ENCODE data around the gene STKLD1. TPM values are rescaled to one million over a fixed set of nuclear protein-coding genes. Genes with fewer than 3 reads are reported as not detected.

The STKLD1 gene
- total and polyA plus RNA-seq, 12 donors, result 0.17 to 1.7 (median 0.68) TPM; not detected in 2

DNA sequence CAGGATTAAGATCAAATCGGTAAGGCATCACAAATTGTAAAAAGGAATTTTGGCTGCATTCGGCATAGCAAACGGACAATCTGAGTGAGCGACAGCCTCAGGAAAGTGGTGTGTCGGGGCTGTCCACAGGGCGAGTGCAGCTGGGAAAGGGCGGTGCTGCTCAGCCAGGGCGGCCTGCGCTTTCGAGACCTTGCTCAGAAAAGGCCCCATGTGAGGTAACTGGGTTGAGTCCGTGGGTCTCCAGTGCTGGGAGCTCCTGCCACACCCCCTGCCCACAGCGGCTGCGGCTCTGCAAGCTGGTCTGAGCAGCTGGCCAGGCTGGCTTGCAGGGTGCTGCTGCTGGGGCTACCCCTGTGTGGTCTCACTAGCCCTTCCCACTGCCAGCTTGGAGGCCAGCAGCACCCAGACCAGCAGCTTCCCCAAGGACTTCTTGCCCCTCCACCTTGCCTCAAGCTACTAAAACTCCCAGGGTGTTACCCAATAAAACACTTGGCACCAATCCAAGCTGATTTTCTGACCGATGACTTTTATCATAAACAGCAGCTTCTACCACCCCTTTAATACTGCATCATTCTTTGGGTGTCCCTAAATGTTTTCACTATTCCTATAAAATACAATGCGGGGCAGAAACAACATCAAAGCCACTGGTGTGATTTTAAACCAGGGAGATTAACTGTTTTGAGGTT lies 13.7 kb upstream of the STKLD1 start:
- Histone ChIP-seq H3K27ac (no peak overlapping the region), H3K27me3 (no peaks in the 10 kb centered on the region), H3K9me3 (no peaks in the 10 kb centered on the region), H3K4me3 (no peak overlapping the region), H3K4me1 (peaks cover 2 to 31% (median 11%) of the 10 kb centered on the region in 9 donors), H3K36me3 (peaks cover 0 to 89% (median 59%) of the 10 kb centered on the region in 9 donors)
- WGBS, 2 donors, result 91 to 93% methylated on average over 15 of the region's 15 CpGs
- DNase-seq (no peak), ATAC-seq (no peak)
- intact Hi-C loops (cut with DNase I), result no loop called here
- no peak for TF ChIP-seq CTCF (IDR thresholded peaks at IDR 0.05)

GRCh38 chr9:133366435-133366834 lies 9.7 kb upstream of the STKLD1 start:
- intact Hi-C loops (cut with DNase I), result no loop called here
- H3K36me3 ChIP-seq, result peaks cover 0 to 93% (median 57%) of the 10 kb centered on the region in 9 donors

GRCh38 chr9:133367221-133367620 lies 8.9 kb upstream of the STKLD1 start:
- ATAC-seq, result no peak
- 92 to 95% methylated on average over 22 of the region's 22 CpGs for WGBS, 2 donors

More at GRCh38 chr9:133366435-133366834, 9.7 kb upstream of the STKLD1 start:
- WGBS, 2 donors, result 91 to 95% methylated on average over 11 of the region's 11 CpGs
- H3K4me1 ChIP-seq, result peaks cover 15 to 48% (median 43%) of the 10 kb centered on the region in 9 donors
- no peaks in the 10 kb centered on the region for H3K27me3 ChIP-seq
- no peak for TF ChIP-seq CTCF (IDR thresholded peaks at IDR 0.05)
- no peak overlapping the region for H3K27ac ChIP-seq
- no peak for ATAC-seq
- no peak overlapping the region for H3K4me3 ChIP-seq
- H3K9me3 ChIP-seq, result no peaks in the 10 kb centered on the region
- no peak for DNase-seq

GRCh38 chr9:133367778-133368177 lies 8.4 kb upstream of the STKLD1 start:
- WGBS, 2 donors, result 75 to 79% methylated on average over 10 of the region's 10 CpGs
- TF ChIP-seq CTCF (IDR thresholded peaks at IDR 0.05), result no peak
- DNase-seq (no peak), ATAC-seq (peak in 5 of 8 donors; percentile 13 to 69 (median 46))
- intact Hi-C loops (cut with DNase I), result no loop called here
- peaks cover 0 to 90% (median 49%) of the 10 kb centered on the region in 9 donors for H3K36me3 ChIP-seq
- H3K4me3 ChIP-seq, result no peak overlapping the region
- no peaks in the 10 kb centered on the region for H3K27me3 ChIP-seq
- no peaks in the 10 kb centered on the region for H3K9me3 ChIP-seq
- H3K27ac ChIP-seq, result peak overlapping the region in 2 of 10 donors; percentile 5 to 23
- H3K4me1 ChIP-seq, result peaks cover 25 to 61% (median 57%) of the 10 kb centered on the region in 9 donors

More at GRCh38 chr9:133367221-133367620, 8.9 kb upstream of the STKLD1 start:
- no peaks in the 10 kb centered on the region for H3K9me3 ChIP-seq
- peaks cover 19 to 55% (median 51%) of the 10 kb centered on the region in 9 donors for H3K4me1 ChIP-seq
- DNase-seq, result no peak
- H3K27ac ChIP-seq, result peak overlapping the region in 1 of 10 donors; percentile 23
- intact Hi-C loops (cut with DNase I), result no loop called here
- H3K4me3 ChIP-seq, result no peak overlapping the region
- no peak for TF ChIP-seq CTCF (IDR thresholded peaks at IDR 0.05)
- no peaks in the 10 kb centered on the region for H3K27me3 ChIP-seq
- peaks cover 0 to 90% (median 50%) of the 10 kb centered on the region in 9 donors for H3K36me3 ChIP-seq
